ENCODE data around the gene SNRPA1.

SNRPA1 gene

GRCh38 chr15:101329309-101329863 lies 34.3 kb upstream of the SNRPA1 start:
- DNase-seq (ENCODE audit: low read depth), result no peak
- no peak overlapping the region for H3K4me3 ChIP-seq (ENCODE audit: low read length)
- no peak for TF ChIP-seq CTCF (conservative IDR thresholded peaks at IDR 0.05; ENCODE audit: low read length)

- no peak for TF ChIP-seq CTCF (conservative IDR thresholded peaks at IDR 0.05; ENCODE audit: low read length)
Observed at GRCh38 chr15:101328001-101328400, 33.0 kb upstream of the SNRPA1 start.

GRCh38 chr15:101327147-101327740 lies 32.2 kb upstream of the SNRPA1 start:
- no peak for TF ChIP-seq CTCF (conservative IDR thresholded peaks at IDR 0.05; ENCODE audit: low read length)
- DNase-seq (ENCODE audit: low read depth), result no peak

More at GRCh38 chr15:101328001-101328400, 33.0 kb upstream of the SNRPA1 start:
- no peak overlapping the region for H3K4me3 ChIP-seq (ENCODE audit: low read length)
- no peak for DNase-seq (ENCODE audit: low read depth)

GRCh38 chr15:101326462-101327146 lies 31.6 kb upstream of the SNRPA1 start:
- TF ChIP-seq CTCF (conservative IDR thresholded peaks at IDR 0.05; ENCODE audit: low read length), result no peak
- no peak overlapping the region for H3K4me3 ChIP-seq (ENCODE audit: low read length)
- no peak for DNase-seq (ENCODE audit: low read depth)

More at GRCh38 chr15:101327147-101327740, 32.2 kb upstream of the SNRPA1 start:
- no peak overlapping the region for H3K4me3 ChIP-seq (ENCODE audit: low read length)

- no peak for TF ChIP-seq CTCF (conservative IDR thresholded peaks at IDR 0.05; ENCODE audit: low read length)
- DNase-seq (ENCODE audit: low read depth), result no peak
Observed at GRCh38 chr15:101326026-101326315, 30.9 kb upstream of the SNRPA1 start.

GRCh38 chr15:101325263-101326025 lies 30.4 kb upstream of the SNRPA1 start:
- no peak for DNase-seq (ENCODE audit: low read depth)
- no peak overlapping the region for H3K4me3 ChIP-seq (ENCODE audit: low read length)
- TF ChIP-seq CTCF (conservative IDR thresholded peaks at IDR 0.05; ENCODE audit: low read length), result no peak

More at GRCh38 chr15:101326026-101326315, 30.9 kb upstream of the SNRPA1 start:
- H3K4me3 ChIP-seq (ENCODE audit: low read length), result no peak overlapping the region
